NB4 (cell line): ENCODE measurements around the gene CXXC5.

ENCODE experiments used
- POLR2A ChIP-seq: IDR thresholded peaks from 2 replicates; pipeline ENCODE4 v1.6.1; 2011; ENCODE audit warnings: mild to moderate bottlenecking; ENCODE audit not compliant: insufficient read length; ENCODE audit errors: extremely low read depth
- TF ChIP-seq, protein P1 (sequence below): IDR thresholded peaks from one replicate; pipeline ENCODE4 v1.5.1; 2012; ENCODE audit warnings: low read depth, low read length
- TF ChIP-seq, protein P2 (sequence below): IDR thresholded peaks from 2 replicates; pipeline ENCODE4 v1.6.1; 2011; ENCODE audit warnings: low read depth, low read length

DNA sequence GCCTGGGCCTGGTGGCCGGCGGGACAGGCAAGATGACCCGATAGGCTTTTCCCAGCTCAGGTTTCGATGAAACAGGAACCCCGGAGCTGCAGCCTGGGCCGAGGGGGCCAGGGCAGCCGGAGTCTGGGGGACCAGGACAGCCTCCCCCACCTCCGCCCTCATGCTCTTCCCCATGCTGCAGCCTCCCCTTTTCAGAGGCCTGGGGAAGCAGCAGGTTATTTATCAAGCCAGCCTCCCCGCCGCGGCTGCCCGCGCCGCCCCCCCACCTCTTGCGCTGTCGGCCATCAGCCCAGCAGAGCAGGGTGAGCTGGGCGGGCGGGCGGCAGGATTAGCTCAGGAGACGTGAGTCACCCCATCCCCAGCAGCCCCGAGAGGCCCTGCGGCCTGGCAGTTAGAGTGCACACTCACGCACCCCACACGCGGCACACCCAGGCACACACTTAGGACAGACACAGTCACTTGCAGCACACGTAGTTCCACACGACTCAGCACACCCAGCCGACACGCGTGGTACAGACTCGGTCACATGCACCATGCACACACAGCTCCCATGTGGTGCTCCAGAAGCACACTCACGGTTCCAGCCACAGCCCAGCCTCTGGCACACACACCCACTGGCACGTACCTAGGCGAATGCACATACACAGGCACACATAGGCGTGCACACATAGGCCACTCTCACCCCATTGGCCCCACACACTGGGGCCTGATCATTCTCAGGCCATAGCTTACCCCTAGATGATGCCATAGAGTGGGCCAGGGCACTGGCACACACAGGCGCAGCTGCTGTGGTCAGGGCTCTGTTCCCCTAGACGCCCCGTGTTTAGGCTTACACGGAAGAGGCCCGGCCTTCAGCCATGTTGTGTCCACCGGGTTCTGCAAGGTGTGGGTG lies 13.0 kb downstream of the CXXC5 start:
- TF ChIP-seq, protein P1, sequence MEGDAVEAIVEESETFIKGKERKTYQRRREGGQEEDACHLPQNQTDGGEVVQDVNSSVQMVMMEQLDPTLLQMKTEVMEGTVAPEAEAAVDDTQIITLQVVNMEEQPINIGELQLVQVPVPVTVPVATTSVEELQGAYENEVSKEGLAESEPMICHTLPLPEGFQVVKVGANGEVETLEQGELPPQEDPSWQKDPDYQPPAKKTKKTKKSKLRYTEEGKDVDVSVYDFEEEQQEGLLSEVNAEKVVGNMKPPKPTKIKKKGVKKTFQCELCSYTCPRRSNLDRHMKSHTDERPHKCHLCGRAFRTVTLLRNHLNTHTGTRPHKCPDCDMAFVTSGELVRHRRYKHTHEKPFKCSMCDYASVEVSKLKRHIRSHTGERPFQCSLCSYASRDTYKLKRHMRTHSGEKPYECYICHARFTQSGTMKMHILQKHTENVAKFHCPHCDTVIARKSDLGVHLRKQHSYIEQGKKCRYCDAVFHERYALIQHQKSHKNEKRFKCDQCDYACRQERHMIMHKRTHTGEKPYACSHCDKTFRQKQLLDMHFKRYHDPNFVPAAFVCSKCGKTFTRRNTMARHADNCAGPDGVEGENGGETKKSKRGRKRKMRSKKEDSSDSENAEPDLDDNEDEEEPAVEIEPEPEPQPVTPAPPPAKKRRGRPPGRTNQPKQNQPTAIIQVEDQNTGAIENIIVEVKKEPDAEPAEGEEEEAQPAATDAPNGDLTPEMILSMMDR = no peak
- no peak for TF ChIP-seq POLR2A
- TF ChIP-seq, protein P2, sequence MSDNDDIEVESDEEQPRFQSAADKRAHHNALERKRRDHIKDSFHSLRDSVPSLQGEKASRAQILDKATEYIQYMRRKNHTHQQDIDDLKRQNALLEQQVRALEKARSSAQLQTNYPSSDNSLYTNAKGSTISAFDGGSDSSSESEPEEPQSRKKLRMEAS = peak; percentile 76
